Omental fat pad (tissue), 4 donors: ENCODE measurements around the gene PDE1C. TPM values are rescaled to one million over a fixed set of nuclear protein-coding genes. Genes with fewer than 3 reads are reported as not detected.

Experiments used
- ATAC-seq: fragments of 150-250 bp; one replicate; pipeline ENCODE4 v1.9.1; 2016; ENCODE audit warnings: mild to moderate bottlenecking, moderate library complexity; ENCODE audit not compliant: low FRiP score
- DNase-seq: peaks from one replicate; pipeline ENCODE4 v3.0.0-alpha.2; 2019; ENCODE audit warnings: low spot score
- CTCF ChIP-seq, 3 donors: fragments of 450-650 bp; IDR thresholded peaks; one replicate each; pipeline ENCODE4 v1.5.1; 2016 to 2017; ENCODE audit warnings: antibody characterized with exemption in 3 of 3, mild to moderate bottlenecking in 3 of 3, moderate library complexity in 2 of 3
- total RNA-seq, 4 donors: library from RNA; depleted of rRNA; stranded (reverse); fragments of >200 nt; gene quantifications; one replicate each; pipeline ENCODE4 v1.1.0, GENCODE V29; 2016

PDE1C gene
- total RNA-seq, 4 donors from 2014 or later: 2.6 to 20.6 (median 4.3) TPM

GRCh38 chr7:31924251-31924650 is 146.0 kb downstream of the PDE1C start:
- TF ChIP-seq CTCF (IDR thresholded peaks at IDR 0.05): no peak
- ATAC-seq (no peak), DNase-seq (no peak)

- ATAC-seq: no peak
- no peak for TF ChIP-seq CTCF (IDR thresholded peaks at IDR 0.05)
Observed at GRCh38 chr7:31922848-31923247, 147.4 kb downstream of the PDE1C start.

GRCh38 chr7:31921047-31921446 is 149.2 kb downstream of the PDE1C start:
- ATAC-seq (no peak), DNase-seq (no peak)
- TF ChIP-seq CTCF (IDR thresholded peaks at IDR 0.05): no peak

More at GRCh38 chr7:31922848-31923247, 147.4 kb downstream of the PDE1C start:
- DNase-seq: no peak

- TF ChIP-seq CTCF (IDR thresholded peaks at IDR 0.05): no peak
- ATAC-seq (no peak), DNase-seq (no peak)
Observed at GRCh38 chr7:31919678-31920369, 150.4 kb downstream of the PDE1C start.

GRCh38 chr7:31918706-31919393 is 151.4 kb downstream of the PDE1C start:
- ATAC-seq (no peak), DNase-seq (no peak)
- no peak for TF ChIP-seq CTCF (IDR thresholded peaks at IDR 0.05)

- DNase-seq (no peak), ATAC-seq (no peak)
- no peak for TF ChIP-seq CTCF (IDR thresholded peaks at IDR 0.05)
Observed at GRCh38 chr7:31917256-31917655, 153.0 kb downstream of the PDE1C start.

- ATAC-seq (no peak), DNase-seq (no peak)
- no peak for TF ChIP-seq CTCF (IDR thresholded peaks at IDR 0.05)
Observed at GRCh38 chr7:31910191-31910590, 160.0 kb downstream of the PDE1C start.
